Left cardiac atrium (tissue), 4 donors: ENCODE results near the gene DAAM1. TPM values are rescaled to one million over a fixed set of nuclear protein-coding genes. Genes with fewer than 3 reads are reported as not detected.
A peak's percentile ranks its signal among the peaks of the same experiment; 100 is the strongest.

ENCODE experiments used
- ATAC-seq, 2 donors: fragments of 200-7000 bp; cut with Tn5 transposase; one replicate each; pipeline ENCODE4 v1.9.1; 2020; ENCODE audit warnings: mild to moderate bottlenecking in 2 of 2, moderate library complexity in 2 of 2
- DNase-seq: peaks from one replicate; pipeline ENCODE4 v3.0.0-alpha.2; 2020
- intact Hi-C, 2 donors: fragments of 100-400 bp; cut with DNase I; formaldehyde crosslinking; loops; one replicate each; pipeline versions ENCODE4 v1.14.1 to v1.15.1; 2022 to 2023
- total RNA-seq, 2 donors: library from RNA; stranded (reverse); fragmentation: NEBNext Ultra II Directional; extraction: Animal tissue kit (Norgen Biotek cat#: 25700); gene quantifications; one replicate each; pipeline ENCODE4 v1.2.1, GENCODE V29; 2021
- donor health status: DM: no; HTN: yes; CAD: no.
- donor health status: DM: no; HTN: yes; CAD: no; lungs with severe emphysema.
- donor health status: DM: yes; HTN: yes; CAD: no.
- donor health status: Dilated cardiomyopathy.

Gene DAAM1
- total RNA-seq, 2 donors from 2014 or later = 87.2 to 97.1 TPM

DNA sequence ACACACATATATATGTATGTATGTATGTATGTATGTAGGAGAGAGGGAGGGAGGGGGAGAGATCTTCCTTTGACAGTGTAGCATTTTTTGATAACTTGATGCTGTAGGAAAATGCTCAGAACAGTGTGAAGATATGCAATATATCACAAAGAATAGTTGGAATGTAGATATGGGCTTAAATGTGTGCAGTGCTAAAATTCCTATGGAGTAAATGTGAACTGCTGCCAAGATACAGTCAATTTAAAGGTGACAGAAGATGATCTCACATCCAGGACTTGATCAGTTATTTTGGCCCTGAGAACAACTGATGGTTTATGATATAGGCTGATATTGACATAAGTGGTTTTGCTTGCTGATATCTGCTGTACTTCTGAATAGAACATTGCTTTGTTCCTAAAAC lies 84.2 kb downstream of the DAAM1 start:
- no peak for DNase-seq
- intact Hi-C loops = loop anchor here in 1 of 2 donors (10.0 kb wide), 1 partner anchor 92 kb away; no protein-coding TSS in a partner anchor
- no peak for ATAC-seq

- DNase-seq (no peak), ATAC-seq (no peak)
- intact Hi-C loops = loop anchor here in 1 of 2 donors (10.0 kb wide), 1 partner anchor 91 kb away; no protein-coding TSS in a partner anchor
Observed at GRCh38 chr14:59273737-59274136, 85.3 kb downstream of the DAAM1 start.

GRCh38 chr14:59274991-59275391 lies 86.5 kb downstream of the DAAM1 start:
- peak; percentile 77 to 82 for ATAC-seq
- no peak for DNase-seq
- intact Hi-C loops = loop anchor here in 1 of 2 donors (10.0 kb wide), 1 partner anchor 90 kb away; no protein-coding TSS in a partner anchor

- intact Hi-C loops = loop anchor here in 1 of 2 donors (10.0 kb wide), 1 partner anchor 89 kb away; no protein-coding TSS in a partner anchor
- DNase-seq (no peak), ATAC-seq (peak; percentile 64 to 89)
Observed at GRCh38 chr14:59275668-59276067, 87.2 kb downstream of the DAAM1 start.

DNA sequence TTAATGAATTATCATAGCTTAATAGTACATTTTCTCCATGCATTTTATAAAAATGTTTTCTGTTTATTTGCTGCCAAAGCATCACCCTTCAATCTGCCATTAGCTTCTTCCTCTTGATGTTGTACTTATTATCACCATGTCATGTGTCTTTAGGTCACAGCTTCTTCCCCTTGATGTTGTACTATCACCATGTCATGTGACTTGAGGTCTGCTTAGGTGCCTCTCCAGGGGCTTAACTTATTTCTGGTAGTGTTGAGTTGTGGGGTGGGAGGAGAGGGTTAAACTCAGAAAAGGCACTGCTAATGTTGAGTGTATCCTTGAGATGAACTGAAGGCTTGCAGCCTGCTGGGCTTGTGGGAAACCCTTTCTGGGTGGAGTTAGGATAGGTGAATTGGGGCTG lies 87.8 kb downstream of the DAAM1 start:
- intact Hi-C loops = loop anchor here in 1 of 2 donors (10.0 kb wide), 1 partner anchor 89 kb away; no protein-coding TSS in a partner anchor

DNA sequence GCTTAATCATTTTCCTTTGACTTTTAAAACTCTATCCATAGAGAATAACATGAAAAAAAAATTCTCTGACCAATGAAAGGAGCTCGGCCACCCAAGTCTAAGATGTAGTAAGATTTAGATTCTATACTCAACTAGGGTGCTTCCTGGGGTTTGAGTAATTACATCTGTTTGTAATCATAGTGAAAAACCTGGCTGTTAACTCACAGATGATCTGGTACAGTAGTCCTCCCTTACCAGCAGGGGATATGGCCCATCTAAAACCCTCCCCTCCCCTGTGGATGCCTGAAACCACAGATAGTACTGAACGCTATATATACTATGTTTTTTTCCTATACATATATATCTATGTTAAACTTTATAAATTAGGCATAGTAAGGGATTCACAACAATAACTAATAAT lies 89.2 kb downstream of the DAAM1 start:
- ATAC-seq (no peak), DNase-seq (no peak)
- intact Hi-C loops = loop anchor here in 1 of 2 donors (10.0 kb wide), 1 partner anchor 87 kb away; no protein-coding TSS in a partner anchor

More for the DNA sequence above, 87.8 kb downstream of the DAAM1 start:
- ATAC-seq (no peak), DNase-seq (no peak)

DNA sequence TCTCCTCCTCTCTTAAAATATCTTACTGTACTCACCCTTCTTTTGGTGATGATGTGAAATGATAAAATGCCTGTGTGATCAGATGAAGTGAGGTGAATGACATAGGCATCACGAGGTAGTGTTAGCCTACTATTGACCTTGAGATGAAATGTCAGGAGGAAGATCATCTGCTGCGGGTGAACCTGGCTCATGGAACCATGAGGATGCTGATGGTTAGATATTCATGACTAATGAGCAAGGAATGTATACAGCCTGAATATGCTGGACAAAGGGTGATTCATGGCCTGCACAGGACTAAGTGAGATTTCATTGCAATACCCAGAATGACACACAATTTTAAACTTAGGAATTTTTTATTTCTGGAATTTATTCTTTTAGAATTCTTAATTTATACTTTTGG lies 89.6 kb downstream of the DAAM1 start:
- DNase-seq (no peak), ATAC-seq (peak in 1 of 2 donors; percentile 57)
- intact Hi-C loops = loop anchor here in 1 of 2 donors (10.0 kb wide), 1 partner anchor 87 kb away; no protein-coding TSS in a partner anchor

- intact Hi-C loops = no loop called here
- no peak for DNase-seq
- ATAC-seq = no peak
Observed at GRCh38 chr14:59280961-59281360, 92.5 kb downstream of the DAAM1 start.

- peak in 1 of 2 donors; percentile 84 for ATAC-seq
- DNase-seq = no peak
- intact Hi-C loops = no loop called here
Observed at GRCh38 chr14:59281609-59282377, 93.3 kb downstream of the DAAM1 start.

DNA sequence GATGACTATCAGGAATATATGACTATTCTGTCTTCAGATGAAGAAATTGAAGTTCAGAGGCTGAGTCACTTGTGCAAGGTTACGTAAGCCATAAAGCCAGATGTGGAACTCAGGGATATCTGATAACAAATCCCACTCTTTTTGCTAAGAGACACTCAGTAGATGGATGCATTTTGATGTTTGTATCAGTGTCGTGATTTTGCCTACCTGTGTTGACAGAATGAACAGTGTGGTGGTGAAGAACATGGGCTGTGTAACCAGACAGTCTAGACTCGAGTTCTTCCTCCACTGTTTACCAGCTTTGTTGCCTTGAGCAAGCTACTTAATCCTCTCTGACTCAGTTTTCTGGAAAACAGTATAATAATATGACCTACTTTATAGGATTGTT lies 93.9 kb downstream of the DAAM1 start:
- intact Hi-C loops = no loop called here
- ATAC-seq (peak in 1 of 2 donors; percentile 63), DNase-seq (no peak)

GRCh38 chr14:59283361-59283760 lies 94.9 kb downstream of the DAAM1 start:
- peak in 1 of 2 donors; percentile 34 for ATAC-seq
- intact Hi-C loops = no loop called here
- no peak for DNase-seq

DNA sequence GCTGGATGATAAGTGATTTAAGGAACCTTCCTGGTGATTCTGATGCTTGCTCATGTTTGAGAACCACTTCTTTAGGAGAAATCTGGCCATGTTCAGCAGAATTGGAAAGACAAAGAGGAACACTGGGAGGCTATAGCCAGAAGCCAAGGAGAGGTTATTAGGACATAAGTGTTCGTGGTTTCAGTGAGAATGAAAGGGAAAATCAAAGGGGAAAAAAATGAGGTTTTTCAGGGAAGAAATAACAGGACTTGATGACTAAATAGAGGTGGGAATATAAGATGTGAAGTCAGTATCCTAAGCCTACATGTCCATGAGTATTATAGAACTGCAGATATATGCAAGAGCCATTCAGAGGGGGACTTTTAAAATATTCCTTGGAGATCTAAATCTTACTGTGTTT lies 95.6 kb downstream of the DAAM1 start:
- DNase-seq = no peak
- ATAC-seq = no peak
- intact Hi-C loops = no loop called here

GRCh38 chr14:59292028-59292427 lies 103.6 kb downstream of the DAAM1 start:
- intact Hi-C loops = no loop called here
- ATAC-seq (no peak), DNase-seq (no peak)

- DNase-seq = no peak
- intact Hi-C loops = no loop called here
- ATAC-seq = no peak
Observed at GRCh38 chr14:59292921-59293534, 104.6 kb downstream of the DAAM1 start.

- DNase-seq (peak; percentile 78), ATAC-seq (peak; percentile 82 to 90)
- intact Hi-C loops = no loop called here
Observed at GRCh38 chr14:59293935-59294661, 105.6 kb downstream of the DAAM1 start.

GRCh38 chr14:59294662-59294992 lies 106.2 kb downstream of the DAAM1 start:
- ATAC-seq (peak in 1 of 2 donors; percentile 48), DNase-seq (no peak)
- intact Hi-C loops = no loop called here

DNA sequence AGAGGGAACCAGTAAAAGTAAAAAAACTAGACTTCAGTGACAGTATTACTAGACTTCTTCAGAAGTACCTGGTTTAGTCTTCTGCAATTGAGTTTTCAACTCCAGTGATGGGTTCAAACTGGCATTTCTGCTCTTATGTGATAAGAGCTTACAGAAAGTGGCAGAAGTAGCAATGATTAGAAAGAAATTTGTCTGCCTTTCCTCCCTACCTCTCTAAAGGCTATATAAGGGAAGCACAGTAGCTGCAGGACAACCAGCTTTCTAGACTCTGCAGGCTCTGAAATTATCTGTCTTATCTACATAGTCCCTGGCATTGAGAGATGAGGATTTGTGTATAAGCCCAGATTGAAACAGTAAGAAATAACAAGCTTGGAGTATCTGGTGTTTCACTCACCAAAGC lies 107.5 kb downstream of the DAAM1 start:
- DNase-seq = no peak
- intact Hi-C loops = no loop called here
- ATAC-seq = no peak

DNA sequence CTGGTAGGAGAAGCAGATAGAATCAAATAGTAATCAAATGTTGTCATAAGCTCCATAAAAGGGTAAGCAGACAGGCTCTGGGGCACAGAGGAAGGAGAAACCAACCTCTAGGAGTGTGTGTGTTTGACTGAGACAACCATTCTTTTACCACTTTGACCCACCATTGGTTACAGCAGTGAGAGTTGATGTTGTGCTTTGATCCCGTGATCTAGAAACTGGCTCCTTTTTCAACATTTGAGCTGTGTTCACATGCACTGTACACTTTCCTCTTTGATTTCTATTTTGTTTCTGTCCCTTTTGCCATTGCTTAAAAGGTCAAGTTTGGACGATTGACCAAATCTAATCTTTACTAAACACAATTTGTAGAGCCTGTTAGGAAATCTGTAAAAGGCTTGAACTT lies 108.0 kb downstream of the DAAM1 start:
- no peak for ATAC-seq
- intact Hi-C loops = no loop called here
- DNase-seq = no peak

DNA sequence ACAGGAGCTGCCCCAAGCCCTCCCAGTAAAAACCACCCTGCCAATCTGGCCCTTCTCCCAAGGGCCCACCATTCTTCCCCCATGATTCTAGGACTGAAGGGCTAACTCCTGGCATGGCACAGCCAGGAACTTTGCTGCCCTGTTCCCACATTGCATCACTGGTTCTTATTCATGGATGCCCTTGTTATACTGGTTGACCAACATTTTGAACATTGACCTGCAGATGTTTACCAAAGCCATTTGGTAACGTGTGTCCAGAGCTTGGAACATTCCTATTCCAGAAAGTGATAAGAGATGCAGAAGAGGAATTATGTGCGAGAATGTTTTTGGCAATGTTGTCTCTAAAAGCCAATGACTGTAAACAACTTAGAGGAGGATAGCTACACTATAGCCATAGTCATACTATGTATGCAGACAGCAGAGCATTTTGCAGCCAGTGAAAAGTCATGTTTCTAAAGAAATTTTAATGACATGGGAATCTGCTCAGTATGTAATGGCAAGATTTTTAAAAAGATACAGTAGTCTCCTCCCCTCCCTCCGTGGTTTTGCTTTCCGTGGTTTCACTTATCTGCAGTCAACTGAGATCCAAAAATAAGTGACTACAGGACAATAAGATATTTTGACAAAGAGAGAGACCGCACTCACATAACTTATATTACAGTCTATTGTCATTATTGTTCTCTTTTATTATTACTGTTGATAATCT lies 108.8 kb downstream of the DAAM1 start:
- ATAC-seq = no peak
- DNase-seq = no peak
- intact Hi-C loops = no loop called here
